HG02943 (cell line): ENCODE data around the gene YPEL3.
"Not testable (repeated sequence)": the region's sequence is repeated elsewhere in the genome, so short reads cannot be mapped to it uniquely, and the experiment has no call there.

Experiments used
- ATAC-seq: cut with Tn5 transposase; IDR thresholded peaks from one replicate; pipeline ENCODE4 v1.9.1; 2021; ENCODE audit warnings: mild to moderate bottlenecking, low read depth, moderate library complexity; ENCODE audit not compliant: unreplicated experiment

YPEL3 gene

GRCh38 chr16:30096105-30096861 lies at the start of gene YPEL3:
Gene YPEL3 (minus strand): TSS chr16:30096213. CDS start chr16:30095482, 731 bp downstream.
- ATAC-seq = peak; percentile 40

- no peak for ATAC-seq
Observed at GRCh38 chr16:30145657-30146056, 49.6 kb upstream of the YPEL3 start.

DNA sequence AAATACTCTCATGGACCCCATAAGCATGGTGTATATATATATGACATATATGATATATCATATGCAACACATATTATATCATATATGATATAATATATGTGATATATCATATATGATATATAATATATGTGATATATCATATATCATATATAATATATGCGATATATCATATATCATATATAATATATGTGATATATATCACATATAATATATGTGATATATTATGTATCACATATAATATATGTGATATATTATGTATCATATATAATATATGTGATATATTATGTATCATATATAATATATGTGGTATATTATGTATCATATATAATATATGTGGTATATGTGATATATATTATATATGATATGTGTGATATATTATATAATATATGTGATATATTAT lies 48.9 kb upstream of the YPEL3 start:
- ATAC-seq = no peak

- no peak for ATAC-seq
Observed at GRCh38 chr16:30144017-30144416, 48.0 kb upstream of the YPEL3 start.

DNA sequence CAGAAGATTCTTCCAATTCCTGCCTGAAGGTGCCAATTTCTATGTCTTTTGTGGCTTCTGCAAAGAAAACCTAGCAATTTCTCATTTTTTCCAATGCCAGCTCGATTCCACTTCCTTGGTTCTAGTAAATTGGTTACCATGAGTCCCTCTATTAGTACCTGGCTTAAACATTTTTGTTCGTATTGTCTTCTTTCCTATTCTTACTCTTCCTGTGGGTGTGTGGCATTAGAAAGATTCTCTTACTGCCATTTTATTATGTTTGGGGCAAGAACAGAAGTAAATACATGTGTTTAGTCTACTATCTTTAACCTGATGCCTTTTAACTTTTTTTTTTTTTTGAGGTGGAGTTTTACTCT lies 47.3 kb upstream of the YPEL3 start:
- ATAC-seq = no peak

- ATAC-seq = no peak
Observed at GRCh38 chr16:30142672-30143346, 46.8 kb upstream of the YPEL3 start.

DNA sequence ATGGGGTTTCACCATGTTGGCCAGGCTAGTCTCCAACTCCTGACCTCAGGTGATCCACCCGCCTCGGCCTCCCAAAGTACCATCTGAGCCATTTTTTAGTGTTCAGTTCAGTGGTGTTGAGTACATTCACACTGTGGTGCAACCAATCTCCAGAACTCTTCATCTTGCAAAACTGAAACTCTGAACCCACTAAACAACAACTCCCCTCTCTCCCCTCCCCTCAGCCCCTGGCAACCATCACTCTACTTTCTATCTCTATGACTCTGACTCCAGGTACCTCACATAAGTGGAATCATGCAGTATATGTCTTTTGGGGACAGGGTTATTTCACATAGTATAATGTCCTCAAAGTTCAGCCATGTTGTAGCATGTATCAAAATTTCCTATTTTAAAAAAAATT lies 45.7 kb upstream of the YPEL3 start:
- no peak for ATAC-seq

- ATAC-seq = no peak
Observed at GRCh38 chr16:30139583-30140481, 43.8 kb upstream of the YPEL3 start.

DNA sequence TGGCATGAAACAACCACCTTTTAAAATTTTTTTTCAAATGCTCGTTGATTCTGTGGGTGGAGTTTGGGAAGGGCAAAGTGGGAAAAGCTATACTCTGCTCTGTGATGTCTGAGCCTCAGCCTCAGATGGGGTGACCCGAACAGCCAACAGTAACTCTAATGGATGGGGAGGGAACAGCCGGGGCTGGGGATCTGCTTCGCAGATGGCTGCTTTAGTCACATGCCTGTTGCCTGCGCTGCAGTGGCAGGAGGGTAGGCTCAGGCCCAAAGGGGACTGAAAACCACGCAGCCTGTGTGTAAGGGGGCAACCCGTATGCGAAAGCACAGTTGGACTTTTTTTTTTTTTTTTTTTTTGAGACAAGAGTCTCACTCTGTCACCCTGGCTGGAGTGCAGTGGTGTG lies 41.9 kb upstream of the YPEL3 start:
- no peak for ATAC-seq

GRCh38 chr16:30136971-30137605 lies 41.1 kb upstream of the YPEL3 start:
- no peak for ATAC-seq

DNA sequence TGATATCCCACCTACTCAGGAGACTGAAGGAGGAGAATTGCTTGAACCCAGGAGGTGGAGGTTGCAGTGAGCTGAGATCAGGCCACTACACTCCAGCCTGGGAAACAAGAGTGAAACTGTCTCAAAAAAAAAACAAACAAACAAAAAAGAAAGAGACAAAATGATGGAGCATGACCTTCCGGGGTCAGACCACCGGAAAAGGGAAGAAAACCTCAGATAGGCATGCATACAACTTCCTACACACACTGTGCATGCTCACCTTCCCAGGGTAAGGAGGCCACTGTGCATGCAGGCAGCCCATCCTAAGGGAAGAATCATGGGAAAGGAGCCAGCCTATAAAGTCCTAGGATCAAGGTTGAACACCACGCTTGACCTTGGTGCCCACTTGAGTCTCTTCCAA lies 36.6 kb upstream of the YPEL3 start:
- ATAC-seq = no peak

GRCh38 chr16:30131869-30132475 lies 36.0 kb upstream of the YPEL3 start:
- no peak for ATAC-seq

DNA sequence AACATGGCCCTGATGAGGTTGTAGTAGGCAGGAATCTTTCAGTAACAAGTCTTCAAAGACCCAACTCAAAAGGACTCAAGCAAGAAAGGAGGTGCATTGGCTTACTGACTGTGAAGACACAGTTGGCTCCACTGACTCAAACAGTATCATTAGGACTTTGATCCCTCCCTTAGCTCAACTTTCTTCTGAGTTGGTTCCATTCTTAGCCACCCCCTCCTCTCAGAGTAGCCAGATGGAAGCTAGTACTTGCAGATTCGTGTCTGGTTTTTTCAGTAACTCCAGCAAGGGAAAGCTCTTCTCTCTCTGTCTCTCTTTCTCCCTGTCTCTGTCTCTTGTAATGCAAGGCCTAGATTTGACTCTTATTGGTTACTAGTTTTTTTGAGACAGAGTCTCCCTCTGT lies 32.0 kb upstream of the YPEL3 start:
- ATAC-seq = no peak

DNA sequence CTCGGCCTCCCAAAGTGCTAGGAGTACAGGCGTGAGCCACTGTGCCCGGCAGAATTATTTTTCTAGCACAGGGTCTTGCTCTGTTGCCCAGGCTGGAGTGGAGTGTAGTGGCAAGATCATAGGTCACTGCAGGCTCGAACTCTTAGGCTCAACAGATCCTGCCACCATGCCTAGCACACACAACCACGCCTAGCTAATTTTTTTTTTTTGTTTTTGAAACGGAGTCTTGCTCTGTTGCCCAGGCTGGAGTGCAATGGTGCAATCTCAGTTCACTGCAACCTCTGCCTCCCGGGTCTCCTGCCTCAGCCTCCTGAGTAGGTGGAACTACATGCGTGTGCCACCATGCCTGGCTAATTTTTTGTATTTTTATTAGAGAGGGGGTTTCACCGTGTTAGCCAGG lies 29.7 kb upstream of the YPEL3 start:
- not testable (repeated sequence) for ATAC-seq

GRCh38 chr16:30124985-30125379 lies 29.0 kb upstream of the YPEL3 start:
- ATAC-seq = no peak

GRCh38 chr16:30122604-30123160 lies 26.7 kb upstream of the YPEL3 start:
- no peak for ATAC-seq

GRCh38 chr16:30121741-30122571 lies 25.9 kb upstream of the YPEL3 start:
- ATAC-seq = no peak

DNA sequence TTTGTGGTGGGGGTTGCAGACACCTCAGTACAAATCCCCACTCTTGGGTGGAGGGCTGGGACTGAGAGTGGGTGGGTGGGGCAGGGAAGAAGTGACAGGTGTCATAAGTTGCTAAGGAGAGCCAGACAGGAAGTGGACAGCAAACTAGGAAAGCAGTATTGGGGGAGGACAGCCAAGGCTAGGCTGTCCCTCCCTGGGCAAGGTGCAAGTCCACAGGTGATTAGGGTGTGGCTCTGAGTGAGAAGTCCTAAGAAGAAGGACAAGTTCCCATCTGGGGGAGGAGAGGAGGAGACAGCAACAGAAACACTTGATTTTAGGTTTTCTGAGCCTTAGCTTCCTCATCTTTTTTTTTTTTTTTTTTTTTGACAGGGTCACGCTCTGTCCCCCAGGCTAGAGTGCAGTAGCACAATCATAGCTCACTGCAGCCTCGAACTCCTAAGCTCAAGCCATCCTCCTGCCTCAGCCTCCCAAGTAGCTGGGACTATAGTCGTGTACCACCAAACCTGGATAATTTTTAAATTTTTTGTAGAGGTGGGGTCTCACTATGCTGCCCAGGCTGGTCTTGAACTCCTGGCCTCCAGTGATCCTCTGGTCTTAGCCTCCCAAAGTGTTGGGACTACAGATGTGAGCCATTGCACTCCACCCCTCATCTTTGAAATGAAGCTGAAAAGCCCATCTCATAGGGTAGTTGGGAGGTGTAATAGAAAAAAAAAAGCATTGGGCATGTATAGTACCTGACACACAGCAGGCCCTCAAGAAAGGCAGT lies 24.5 kb upstream of the YPEL3 start:
- ATAC-seq = no peak
